ENCODE data around the gene PPHLN1. TPM values are rescaled to one million over a fixed set of nuclear protein-coding genes. Genes with fewer than 3 reads are reported as not detected.

The PPHLN1 gene
- total and polyA plus RNA-seq, 5 donors, result 39.2 to 48.8 (median 42.4) TPM

DNA sequence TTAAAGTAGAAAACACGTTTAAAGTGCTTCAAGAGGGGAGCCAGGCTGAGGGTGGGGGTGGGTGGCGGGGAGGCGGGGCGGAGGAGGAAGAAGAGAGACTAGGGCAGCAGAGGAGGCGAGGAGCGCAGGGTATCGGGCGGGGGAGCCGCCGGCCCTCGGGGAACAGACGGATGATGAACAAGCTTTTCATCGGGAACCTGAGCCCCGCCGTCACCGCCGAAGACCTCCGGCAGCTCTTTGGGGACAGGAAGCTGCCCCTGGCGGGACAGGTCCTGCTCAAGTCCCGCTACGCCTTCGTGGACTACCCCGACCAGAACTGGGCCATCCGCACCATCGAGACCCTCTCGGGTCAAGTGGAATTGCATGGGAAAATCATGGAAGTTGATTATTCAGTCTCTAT lies 39.2 kb upstream of the PPHLN1 start:
- Histone ChIP-seq H3K9me3 (ENCODE audit: control insufficient read depth, low read length) (no peaks in the 10 kb centered on the region), H3K4me1 (ENCODE audit: control insufficient read depth, insufficient read depth, low read length) (no peaks in the 10 kb centered on the region), H3K27ac (ENCODE audit: low read length) (no peak overlapping the region), H3K27me3 (ENCODE audit: control insufficient read depth, insufficient read depth) (no peaks in the 10 kb centered on the region), H3K4me3 (ENCODE audit: low read length) (no peak overlapping the region)
- intact Hi-C loops (cut with DNase I), result no loop called here
- no peak for ATAC-seq
- no peak for DNase-seq
- WGBS, result 90% methylated on average over 26 of the region's 26 CpGs

DNA sequence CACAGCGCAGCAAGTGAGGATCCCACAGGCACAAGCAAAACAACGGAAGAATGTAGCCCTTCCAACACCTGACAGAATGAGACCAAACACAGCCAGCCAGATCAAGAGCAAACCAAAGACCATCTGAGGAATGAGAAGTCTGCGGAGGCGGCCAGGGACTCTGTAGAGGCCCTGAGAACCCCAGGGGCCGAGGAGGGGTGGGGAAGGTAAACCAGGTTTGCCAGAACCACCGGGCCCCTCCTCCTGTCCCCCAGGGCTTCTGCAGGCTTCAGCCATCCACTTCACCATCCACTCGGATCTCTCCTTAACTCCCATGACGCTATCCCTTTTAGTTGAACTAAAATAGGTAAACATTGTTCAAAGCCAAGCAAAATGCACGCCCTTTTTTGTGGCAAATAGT lies 37.4 kb upstream of the PPHLN1 start:
- Histone ChIP-seq H3K27ac (ENCODE audit: low read length) (no peak overlapping the region), H3K9me3 (ENCODE audit: control insufficient read depth, low read length) (no peaks in the 10 kb centered on the region), H3K4me3 (ENCODE audit: low read length) (no peak overlapping the region), H3K27me3 (ENCODE audit: control insufficient read depth, insufficient read depth) (no peaks in the 10 kb centered on the region), H3K4me1 (ENCODE audit: control insufficient read depth, insufficient read depth, low read length) (no peaks in the 10 kb centered on the region)
- no peak for ATAC-seq
- WGBS, result 85% methylated on average over 9 of the region's 9 CpGs
- DNase-seq, result no peak
- intact Hi-C loops (cut with DNase I), result no loop called here

DNA sequence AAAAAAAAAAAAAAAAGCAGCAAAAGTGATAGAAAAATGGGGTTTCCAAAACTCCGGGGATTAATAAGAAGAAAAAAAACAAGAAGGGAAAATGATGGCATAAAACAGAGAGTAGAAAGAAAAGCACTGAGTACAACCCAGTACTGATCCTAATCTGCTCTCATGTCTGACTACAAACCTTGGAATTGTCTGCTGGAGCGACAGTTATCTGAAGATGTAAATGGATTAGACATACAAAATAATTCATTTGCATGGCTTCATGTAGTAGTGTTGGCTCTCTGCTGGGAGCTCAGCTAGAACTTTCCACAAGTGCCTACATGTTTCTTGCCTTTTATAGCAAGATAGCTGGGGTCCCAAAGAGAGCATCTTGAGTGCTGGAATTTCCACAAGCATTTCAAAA lies 34.3 kb upstream of the PPHLN1 start:
- Histone ChIP-seq H3K27ac (ENCODE audit: low read length) (no peak overlapping the region), H3K9me3 (ENCODE audit: control insufficient read depth, low read length) (no peaks in the 10 kb centered on the region), H3K27me3 (ENCODE audit: control insufficient read depth, insufficient read depth) (no peaks in the 10 kb centered on the region), H3K4me1 (ENCODE audit: control insufficient read depth, insufficient read depth, low read length) (no peaks in the 10 kb centered on the region), H3K4me3 (ENCODE audit: low read length) (no peak overlapping the region)
- ATAC-seq (no peak), DNase-seq (no peak)
- 88% methylated on average over 2 of the region's 2 CpGs for WGBS
- intact Hi-C loops (cut with DNase I), result no loop called here

DNA sequence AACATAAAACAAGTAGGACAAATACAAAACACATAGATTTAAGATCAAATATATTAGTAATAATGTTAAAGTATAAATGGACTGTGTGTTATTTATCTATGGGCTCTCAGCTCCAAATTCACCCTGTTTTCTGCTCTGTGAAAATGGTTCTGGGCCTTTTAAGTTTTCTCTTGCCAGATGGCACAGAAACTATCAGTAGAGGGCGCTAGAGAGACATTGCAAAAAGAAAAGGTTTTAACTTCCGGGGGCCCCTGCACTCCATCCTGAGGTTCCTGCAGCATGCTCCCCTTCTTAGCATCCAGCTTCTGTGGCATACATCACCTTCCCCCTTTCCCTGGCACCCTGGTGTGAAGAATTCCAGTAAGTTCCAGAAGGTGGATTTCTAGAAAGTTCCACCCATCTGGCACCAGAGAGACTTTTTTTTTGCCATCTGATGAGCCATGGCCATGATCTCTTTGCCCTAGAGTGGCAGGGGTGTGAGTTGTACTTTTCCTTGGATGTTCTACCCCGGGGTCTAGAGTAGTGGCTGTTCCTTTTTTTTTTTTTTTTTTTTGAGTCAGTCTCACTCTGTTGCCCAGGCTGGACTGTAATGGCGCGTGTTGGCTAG lies 29.4 kb upstream of the PPHLN1 start:
- ATAC-seq (no peak), DNase-seq (no peak)
- Histone ChIP-seq H3K4me3 (ENCODE audit: low read length) (no peak overlapping the region), H3K27me3 (ENCODE audit: control insufficient read depth, insufficient read depth) (no peaks in the 10 kb centered on the region), H3K27ac (ENCODE audit: low read length) (no peak overlapping the region), H3K9me3 (ENCODE audit: control insufficient read depth, low read length) (no peaks in the 10 kb centered on the region), H3K4me1 (ENCODE audit: control insufficient read depth, insufficient read depth, low read length) (no peaks in the 10 kb centered on the region)
- WGBS, result 89% methylated on average over 5 of the region's 5 CpGs
- intact Hi-C loops (cut with DNase I), result no loop called here

DNA sequence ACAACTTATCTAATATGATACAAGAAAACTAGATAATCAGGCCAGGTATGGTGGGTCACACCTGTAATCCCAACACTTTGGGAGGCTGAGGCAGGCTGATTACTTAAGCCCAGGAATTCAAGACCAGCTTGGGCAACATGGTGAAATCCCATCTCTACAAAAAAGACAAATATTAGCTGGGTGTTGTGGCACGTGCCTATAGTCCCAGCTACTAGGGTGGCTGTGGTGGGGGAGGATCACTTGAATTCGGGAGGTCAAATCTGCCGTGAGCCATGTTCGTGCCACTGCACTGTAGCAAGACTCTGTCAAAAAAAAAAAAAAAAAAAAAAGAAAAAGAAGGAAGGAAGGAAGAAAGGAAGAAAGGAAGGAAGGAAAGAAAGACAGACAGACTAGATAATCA lies 27.1 kb upstream of the PPHLN1 start:
- 89% methylated on average over 4 of the region's 4 CpGs for WGBS
- ATAC-seq (no peak), DNase-seq (no peak)
- Histone ChIP-seq H3K4me1 (ENCODE audit: control insufficient read depth, insufficient read depth, low read length) (no peaks in the 10 kb centered on the region), H3K4me3 (ENCODE audit: low read length) (no peak overlapping the region), H3K9me3 (ENCODE audit: control insufficient read depth, low read length) (no peaks in the 10 kb centered on the region), H3K27ac (ENCODE audit: low read length) (no peak overlapping the region), H3K27me3 (ENCODE audit: control insufficient read depth, insufficient read depth) (no peaks in the 10 kb centered on the region)
- intact Hi-C loops (cut with DNase I), result no loop called here

DNA sequence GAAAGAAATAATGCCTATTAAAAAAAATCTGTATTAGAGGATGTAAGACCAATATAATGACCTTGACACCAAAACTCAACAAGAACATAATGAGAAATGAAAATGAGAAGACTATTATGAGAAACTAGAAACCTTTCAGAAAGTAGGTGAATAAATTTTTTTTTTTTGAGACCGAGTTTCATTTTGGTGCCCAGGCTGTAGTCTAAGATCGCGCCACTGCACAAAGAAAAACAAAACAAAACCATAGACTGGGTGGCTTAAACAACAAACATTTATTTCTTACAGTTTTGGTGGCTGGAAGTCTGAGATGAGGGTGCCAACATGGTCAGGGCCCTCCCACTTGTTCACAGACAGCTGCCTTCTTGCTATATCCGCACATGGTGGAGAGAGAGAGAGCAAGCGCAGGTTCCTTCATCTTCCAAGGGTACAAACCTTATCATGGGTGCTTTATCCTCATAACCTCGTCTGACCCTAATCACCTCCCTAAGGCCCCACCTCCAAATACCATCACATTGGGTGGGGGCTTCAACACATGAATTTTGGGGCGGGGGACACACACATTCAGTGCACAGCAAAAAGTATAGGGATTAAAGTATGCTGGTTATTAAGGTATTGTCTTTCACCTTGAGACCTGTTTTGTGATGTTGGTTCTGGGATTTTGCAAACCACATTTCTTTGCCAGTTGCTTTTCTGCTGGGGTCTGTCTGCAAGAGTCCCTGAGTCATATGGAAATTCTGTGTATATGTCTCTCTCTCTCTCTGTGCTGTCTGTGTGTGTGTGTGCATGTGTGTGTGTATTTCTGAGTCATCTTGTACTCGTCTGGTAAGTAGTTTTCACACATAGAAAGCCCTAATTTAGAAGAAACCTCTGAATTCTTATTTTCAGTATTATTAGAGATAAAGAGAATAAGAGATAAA lies 26.3 kb upstream of the PPHLN1 start:
- Histone ChIP-seq H3K4me3 (ENCODE audit: low read length) (no peak overlapping the region), H3K9me3 (ENCODE audit: control insufficient read depth, low read length) (no peaks in the 10 kb centered on the region), H3K27me3 (ENCODE audit: control insufficient read depth, insufficient read depth) (no peaks in the 10 kb centered on the region), H3K27ac (ENCODE audit: low read length) (no peak overlapping the region), H3K4me1 (ENCODE audit: control insufficient read depth, insufficient read depth, low read length) (no peaks in the 10 kb centered on the region)
- intact Hi-C loops (cut with DNase I), result no loop called here
- no peak for DNase-seq
- ATAC-seq, result no peak
- WGBS, result 80% methylated on average over 8 of the region's 8 CpGs

DNA sequence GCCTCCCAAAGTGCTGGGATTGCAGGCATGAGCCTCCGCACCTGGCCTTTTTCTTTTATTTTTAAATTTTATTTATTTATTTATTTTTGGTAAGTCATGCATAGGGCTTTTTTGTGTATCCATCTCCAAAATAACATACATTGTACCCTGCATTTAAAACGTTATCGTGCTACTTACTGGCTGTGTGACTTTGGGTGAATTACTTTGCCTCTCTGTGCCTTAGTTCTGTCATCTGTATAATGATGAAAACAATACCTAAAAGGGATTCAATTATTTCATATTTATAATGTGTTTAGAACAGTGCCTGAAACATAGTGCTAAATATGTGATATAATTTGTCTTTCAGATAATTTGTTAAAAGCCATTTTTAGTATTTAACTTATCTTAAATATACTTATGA lies 19.7 kb upstream of the PPHLN1 start:
- no peak overlapping the region for H3K4me3 ChIP-seq (ENCODE audit: low read length)
- no peaks in the 10 kb centered on the region for H3K4me1 ChIP-seq (ENCODE audit: control insufficient read depth, insufficient read depth, low read length)
- H3K9me3 ChIP-seq (ENCODE audit: control insufficient read depth, low read length), result no peaks in the 10 kb centered on the region
- no peak for DNase-seq
- H3K27me3 ChIP-seq (ENCODE audit: control insufficient read depth, insufficient read depth), result no peaks in the 10 kb centered on the region
- 98% methylated on average over 3 of the region's 3 CpGs for WGBS
- intact Hi-C loops (cut with DNase I), result no loop called here
- no peak overlapping the region for H3K27ac ChIP-seq (ENCODE audit: low read length)
- no peak for ATAC-seq

DNA sequence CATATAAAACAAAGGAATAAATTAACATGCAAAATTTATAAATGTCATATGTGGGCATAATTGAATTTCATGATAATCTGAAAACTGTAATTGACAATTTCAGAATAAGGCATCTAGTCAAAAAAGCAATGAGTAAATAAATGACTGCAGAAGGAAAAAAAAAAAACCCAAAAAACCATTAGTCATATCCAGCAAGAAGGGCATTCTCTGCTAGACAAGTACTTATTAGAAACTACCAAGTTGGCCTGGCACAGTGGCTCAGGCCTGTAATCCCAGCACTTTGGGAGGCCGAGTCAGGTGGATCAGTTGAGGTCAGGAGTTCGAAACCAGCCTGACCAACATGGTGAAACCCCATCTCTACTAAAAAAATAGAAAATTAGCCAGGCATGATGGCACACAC lies 17.6 kb upstream of the PPHLN1 start:
- 95% methylated on average over 2 of the region's 2 CpGs for WGBS
- H3K4me3 ChIP-seq (ENCODE audit: low read length), result no peak overlapping the region
- no peak for ATAC-seq
- H3K4me1 ChIP-seq (ENCODE audit: control insufficient read depth, insufficient read depth, low read length), result no peaks in the 10 kb centered on the region
- no peak for DNase-seq
- no peaks in the 10 kb centered on the region for H3K9me3 ChIP-seq (ENCODE audit: control insufficient read depth, low read length)
- no peaks in the 10 kb centered on the region for H3K27me3 ChIP-seq (ENCODE audit: control insufficient read depth, insufficient read depth)
- no peak overlapping the region for H3K27ac ChIP-seq (ENCODE audit: low read length)
- intact Hi-C loops (cut with DNase I), result no loop called here

DNA sequence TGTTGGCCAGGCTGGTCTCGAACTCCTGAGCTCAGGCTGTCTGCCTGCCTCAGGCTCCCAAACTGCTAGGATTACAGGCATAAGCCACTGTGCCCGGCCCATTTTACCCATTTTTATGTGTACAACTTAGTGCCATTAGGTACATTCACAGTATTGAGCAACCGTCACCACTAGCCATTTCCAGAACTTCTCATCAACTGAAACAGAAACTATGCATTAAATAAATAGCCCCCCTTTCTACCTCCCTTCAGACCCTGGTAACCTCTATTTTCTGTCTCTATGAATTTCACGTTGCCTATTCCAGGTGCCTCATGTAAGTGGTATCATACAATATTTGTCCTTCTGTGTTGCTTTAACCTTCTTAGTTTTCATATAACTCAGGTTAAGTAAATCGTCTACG lies 16.0 kb upstream of the PPHLN1 start:
- DNase-seq, result no peak
- no peaks in the 10 kb centered on the region for H3K4me1 ChIP-seq (ENCODE audit: control insufficient read depth, insufficient read depth, low read length)
- intact Hi-C loops (cut with DNase I), result no loop called here
- H3K27me3 ChIP-seq (ENCODE audit: control insufficient read depth, insufficient read depth), result no peaks in the 10 kb centered on the region
- no peak for ATAC-seq
- no peaks in the 10 kb centered on the region for H3K9me3 ChIP-seq (ENCODE audit: control insufficient read depth, low read length)
- WGBS, result 89% methylated on average over 6 of the region's 6 CpGs
- H3K27ac ChIP-seq (ENCODE audit: low read length), result no peak overlapping the region
- no peak overlapping the region for H3K4me3 ChIP-seq (ENCODE audit: low read length)

DNA sequence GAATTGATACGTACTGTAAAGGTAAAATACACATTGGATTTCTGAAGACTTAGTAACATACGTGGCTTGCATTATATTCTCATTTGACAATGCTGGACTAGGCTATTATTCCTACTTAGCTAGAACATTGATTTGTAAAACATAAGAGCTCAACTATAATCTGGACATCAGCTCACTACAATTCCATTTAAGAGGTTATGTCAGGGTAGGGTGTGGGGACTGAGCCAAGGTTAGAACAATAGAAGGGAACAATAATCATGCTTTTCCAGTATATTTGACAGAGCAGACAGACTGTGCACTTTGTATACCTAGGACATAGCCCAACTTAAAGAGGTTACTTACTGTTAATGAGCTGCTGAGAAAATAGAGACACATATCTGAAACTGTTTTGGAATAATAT lies 10.9 kb upstream of the PPHLN1 start:
- WGBS, result 86% methylated on average over 2 of the region's 2 CpGs
- intact Hi-C loops (cut with DNase I), result no loop called here
- Histone ChIP-seq H3K27ac (ENCODE audit: low read length) (no peak overlapping the region), H3K9me3 (ENCODE audit: control insufficient read depth, low read length) (no peaks in the 10 kb centered on the region), H3K27me3 (ENCODE audit: control insufficient read depth, insufficient read depth) (no peaks in the 10 kb centered on the region), H3K4me3 (ENCODE audit: low read length) (no peak overlapping the region), H3K4me1 (ENCODE audit: control insufficient read depth, insufficient read depth, low read length) (no peaks in the 10 kb centered on the region)
- DNase-seq (no peak), ATAC-seq (no peak)

DNA sequence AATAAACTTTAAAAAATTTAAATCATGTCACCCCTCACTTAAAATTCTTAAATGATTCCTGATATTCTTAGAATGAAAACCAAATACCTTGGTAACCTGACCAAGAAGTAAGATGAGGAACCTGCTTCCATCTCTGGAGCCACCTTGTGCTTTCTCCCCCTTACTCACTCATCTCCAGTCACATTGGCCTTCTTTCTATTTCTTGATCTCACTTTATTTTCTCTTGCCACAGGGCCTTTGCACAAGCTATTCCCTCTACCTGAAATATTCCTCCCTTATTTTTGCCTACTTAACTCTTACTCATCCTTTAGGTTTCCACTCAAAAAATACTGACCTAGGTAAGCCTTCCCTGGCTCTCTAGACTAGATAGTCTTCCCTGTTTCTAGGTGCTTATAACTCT lies 5.2 kb upstream of the PPHLN1 start:
- Histone ChIP-seq H3K4me1 (ENCODE audit: control insufficient read depth, insufficient read depth, low read length) (no peaks in the 10 kb centered on the region), H3K4me3 (ENCODE audit: low read length) (no peak overlapping the region), H3K27me3 (ENCODE audit: control insufficient read depth, insufficient read depth) (no peaks in the 10 kb centered on the region), H3K9me3 (ENCODE audit: control insufficient read depth, low read length) (no peaks in the 10 kb centered on the region), H3K27ac (ENCODE audit: low read length) (no peak overlapping the region)
- intact Hi-C loops (cut with DNase I), result loop anchor here in 2 of 4 donors (10.0 kb wide), 1 partner anchor 86 kb away; the partner anchor contains the start of gene YAF2 (in 2 of the 2)
- ATAC-seq (no peak), DNase-seq (no peak)

Data from right cardiac atrium (tissue), 5 donors.